Measurements from ENCODE around the gene TMSB4X.

GRCh38 chrX:12984603-12985319 is 9.9 kb downstream of the TMSB4X start:
- TF ChIP-seq CTCF (IDR thresholded peaks at IDR 0.05) = no peak
- no peak for TF ChIP-seq POLR2A (IDR thresholded peaks at IDR 0.05)

All from tibial nerve (tissue), 3 donors.